ENCODE data around the gene FBLN1. TPM values are rescaled to one million over a fixed set of nuclear protein-coding genes. Genes with fewer than 3 reads are reported as not detected.

FBLN1 gene
- total and polyA plus RNA-seq, 9 of the 15 experiments (the other 6 are each of a cell fraction or from before 2014, with no cell fraction given) = 0.66 TPM; not detected in 8

- no peak overlapping the region for H3K9ac ChIP-seq (ENCODE audit: insufficient read depth in 1 of 2, low read depth in 2 of 2, low read length in 2 of 2)
- 7% methylated on average over 24 of the region's 27 CpGs for WGBS (ENCODE audit: insufficient coverage, low coverage, missing lambda C conversion rate)
- POLR2A ChIA-PET = interaction anchor here (0.7 kb wide), 1 partner anchor 18 kb away, joined by 3 read pairs; no protein-coding TSS in a partner anchor
- TF ChIP-seq ATF4 (CRISPR knock-in tag; IDR thresholded peaks at IDR 0.05) = no peak
- peak; percentile 84 for TF ChIP-seq SMC3 (conservative IDR thresholded peaks at IDR 0.05; ENCODE audit: insufficient read depth, low read depth, low read length)
- no peak for TF ChIP-seq ZC3H8 (IDR thresholded peaks at IDR 0.05)
- TF ChIP-seq PKNOX1 (IDR thresholded peaks at IDR 0.05) = peak; percentile 63
- 0 out of 2 replicates have a peak, but pooled peaks have one; percentile 25 for TF ChIP-seq CREM (IDR thresholded peaks at IDR 0.05; ENCODE audit: low read depth)
- TF ChIP-seq STAG1 (CRISPR knock-in tag; IDR thresholded peaks at IDR 0.05; ENCODE audit: borderline replicate concordance) = peak; percentile 80; the same call in 1 of the 2 replicates
- peak; percentile 77 for TF ChIP-seq REST (IDR thresholded peaks at IDR 0.05; ENCODE audit: borderline replicate concordance)
- no peak for TF ChIP-seq REST (CRISPR knock-in tag; IDR thresholded peaks at IDR 0.05; ENCODE audit: low read depth)
- no peak for TF ChIP-seq RB1 (IDR thresholded peaks at IDR 0.05; ENCODE audit: low read depth)
- 0 out of 2 replicates have a peak, but pooled peaks have one; percentile 21 for TF ChIP-seq ZBTB7A (IDR thresholded peaks at IDR 0.05; ENCODE audit: borderline replicate concordance, control insufficient read depth, low read depth, low read length)
- peak; percentile 49 for TF ChIP-seq MEIS2 (IDR thresholded peaks at IDR 0.05; ENCODE audit: partially characterized antibody)
Observed at GRCh38 chr22:45577746-45578523, 75.3 kb downstream of the FBLN1 start.

More at GRCh38 chr22:45577746-45578523, 75.3 kb downstream of the FBLN1 start:
- no peak overlapping the region for H2AFZ ChIP-seq (ENCODE audit: low read depth, low read length)
- no peaks in the 10 kb centered on the region for H3K79me2 ChIP-seq (ENCODE audit: control insufficient read depth, insufficient read depth, low read length)
- H4K20me1 ChIP-seq (replicated peaks; ENCODE audit: control insufficient read depth, insufficient read depth, low read length) = no peaks in the 10 kb centered on the region; the same call in 1 of the 2 replicates
- peak; percentile 77 for FAIRE-seq
- H3K4me1 ChIP-seq (replicated peaks in 1 of 2; ENCODE audit: control insufficient read depth in 2 of 2, insufficient read depth in 2 of 2, low read length in 2 of 2) = peaks cover 0 to 9% of the 10 kb centered on the region in 2 experiments; a peak in 2 of 5 replicates
- peak; percentile 93 for ATAC-seq
- H3K9me3 ChIP-seq (replicated peaks; ENCODE audit: control insufficient read depth, insufficient read depth, low read depth, low read length) = no peaks in the 10 kb centered on the region
- BruUV-seq (replicated peaks) = no TSS peak
- no peaks in the 10 kb centered on the region for H3K36me3 ChIP-seq (ENCODE audit: control insufficient read depth, insufficient read depth, low read length)
- CTCF ChIA-PET (ENCODE audit: low intra/inter-chr PET ratio) = interaction anchor here (0.6 to 2.1 kb wide), 4 partner anchors 67 to 539 kb away, joined by 3 to 11 read pairs (median 4); no protein-coding TSS in a partner anchor
- no peak overlapping the region for H3K4me2 ChIP-seq (ENCODE audit: insufficient read depth, low read length)
- H3K27me3 ChIP-seq (ENCODE audit: control insufficient read depth in 2 of 2, insufficient read depth in 2 of 2, low read length in 2 of 2) = peaks cover 5 to 65% of the 10 kb centered on the region in 2 experiments; a peak in 4 of 5 replicates
- peak; percentile 59 to 81 (median 69) for DNase-seq (ENCODE audit: extremely low read depth in 1 of 4, low spot score in 3 of 4)
- H3K27ac ChIP-seq (ENCODE audit: extremely low read depth, low read depth, low read length) = no peak overlapping the region
- H3K9me1 ChIP-seq (ENCODE audit: control insufficient read depth, insufficient read depth, low read length) = no peaks in the 10 kb centered on the region
- H3K4me3 ChIP-seq = no peak overlapping the region
- intact Hi-C loops (cut with micrococcal nuclease) (loop anchor here (5.0 to 10.0 kb wide), 3 partner anchors 69 to 537 kb away; no protein-coding TSS in a partner anchor), in situ Hi-C loops (cut with MboI) (loop anchor here (5.0 kb wide), 1 partner anchor 64 kb away; no protein-coding TSS in a partner anchor)

Measured in K562 (cell line).